Suprapubic skin (tissue), 3 donors: ENCODE measurements around the gene USP3.

ENCODE experiments used
- CTCF ChIP-seq, 2 donors: fragments of 200-600 bp in 1 of 2; fragments of 450-650 bp in 1 of 2; sonication (generic) in 1 of 2; IDR thresholded peaks; one replicate each; pipeline ENCODE4 v1.5.1; 2016 to 2019; ENCODE audit warnings: antibody characterized with exemption in 2 of 2, mild to moderate bottlenecking in 1 of 2, moderate library complexity in 1 of 2
- POLR2AphosphoS5 ChIP-seq, 3 donors: sonication (generic); formaldehyde crosslinking; IDR thresholded peaks; one replicate each; pipeline ENCODE4 v1.6.1; 2017; ENCODE audit warnings: antibody characterized with exemption in 3 of 3

- no peak for TF ChIP-seq CTCF (IDR thresholded peaks at IDR 0.05)
- no peak for TF ChIP-seq POLR2AphosphoS5 (IDR thresholded peaks at IDR 0.05)
Observed at GRCh38 chr15:63457379-63457778, 47.0 kb upstream of the USP3 start.
